Activated CD4-positive, alpha-beta T cell treated with anti-CD3 and anti-CD28 coated beads for 36 hours (primary cell): ENCODE measurements around the gene LZTS2. TPM values are rescaled to one million over a fixed set of nuclear protein-coding genes. Genes with fewer than 3 reads are reported as not detected.
"Not testable (repeated sequence)": the region's sequence is repeated elsewhere in the genome, so short reads cannot be mapped to it uniquely, and the experiment has no call there.

Source experiments
- ATAC-seq: fragments of 200-7000 bp; cut with Tn5 transposase; one replicate; pipeline ENCODE4 v1.10.0; 2021; ENCODE audit warnings: mild to moderate bottlenecking, moderate library complexity
- CTCF ChIA-PET: fragments of 350-600 bp; sonication (Branson Sonifier 250); formaldehyde crosslinking; loops from one replicate; lab custom pipeline; 2021; ENCODE audit warnings: antibody characterized with exemption; lab: Charles Lee
- POLR2A ChIA-PET: fragments of 350-600 bp; sonication (Branson Sonifier 250); formaldehyde crosslinking; loops from one replicate; lab custom pipeline; 2021; ENCODE audit warnings: antibody characterized with exemption, inconsistent platforms; lab: Charles Lee
- DNase-seq: peaks from one replicate; pipeline ENCODE4 v3.0.0-alpha.2; 2020
- H3K27ac Mint-ChIP-seq: one replicate; pipeline ENCODE4 v1.8.0; 2021; ENCODE audit warnings: mixed read lengths
- H3K27me3 Mint-ChIP-seq: one replicate; pipeline ENCODE4 v1.8.0; 2021; ENCODE audit warnings: mixed read lengths
- H3K36me3 Mint-ChIP-seq: one replicate; pipeline ENCODE4 v1.8.0; 2021; ENCODE audit warnings: low read depth, mixed read lengths
- H3K4me1 Mint-ChIP-seq: one replicate; pipeline ENCODE4 v1.8.0; 2021; ENCODE audit warnings: mixed read lengths
- H3K4me3 Mint-ChIP-seq: one replicate; pipeline ENCODE4 v1.8.0; 2021; ENCODE audit warnings: mild to moderate bottlenecking, moderate library complexity, mixed read lengths
- H3K9me3 Mint-ChIP-seq: one replicate; pipeline ENCODE4 v1.8.0; 2021; ENCODE audit warnings: low read depth, mixed read lengths
- intact Hi-C, 2 experiments: fragments of 100-400 bp; cut with DNase I in 1 of 2; cut with micrococcal nuclease in 1 of 2; formaldehyde crosslinking; loops; one replicate each; pipeline versions ENCODE4 v1.14.2 to v1.15.1; 2022 to 2024; cut with DNase I, micrococcal nuclease
- total RNA-seq, 2 experiments: library from RNA; stranded (reverse); gene quantifications; one replicate each; pipeline ENCODE4 v1.2.3, GENCODE V29; 2021

LZTS2 gene
- total RNA-seq, 2 experiments from 2014 or later, result 14.8 to 15.7 TPM

- ATAC-seq, result peak; percentile 81
- Mint-ChIP-seq H3K9me3 (no peaks in the 10 kb centered on the region), H3K27me3 (no peaks in the 10 kb centered on the region), H3K36me3 (peaks cover 7% of the 10 kb centered on the region), H3K4me1 (peaks cover 13% of the 10 kb centered on the region), H3K27ac (no peak within 1 kb of the TSS), H3K4me3 (peak within 1 kb of the TSS; percentile 41)
- POLR2A ChIA-PET, result interaction anchor here (0.7 kb wide), 1 partner anchor 433 kb away, joined by 4 read pairs; the partner anchor contains the start of gene HIF1AN
- intact Hi-C loops, result loop anchor here in 1 of 2 experiments (1.0 to 2.0 kb wide), 3 partner anchors 18 to 44 kb away; partner anchors contain the start of genes MRPL43 and TWNK
- peak; percentile 62 for DNase-seq
- CTCF ChIA-PET, result interaction anchor here (1.0 to 1.1 kb wide), 2 partner anchors 17 to 23 kb away, joined by 3 to 5 read pairs; no protein-coding TSS in a partner anchor
Observed at GRCh38 chr10:100969187-100970075, 30.2 kb upstream of the LZTS2 start, which contains the start of gene SEMA4G. Gene SEMA4G, plus strand, starts transcription at chr10:100969504. Its CDS starts 3,409 bp downstream, at chr10:100972913.

- DNase-seq, result peak; percentile 40
- Mint-ChIP-seq H3K36me3 (peaks cover 5% of the 10 kb centered on the region), H3K27ac (no peak overlapping the region), H3K27me3 (no peaks in the 10 kb centered on the region), H3K4me1 (peaks cover 13% of the 10 kb centered on the region), H3K4me3 (peak overlapping the region; percentile 25), H3K9me3 (no peaks in the 10 kb centered on the region)
- intact Hi-C loops, result no loop called here
- CTCF ChIA-PET, result no interaction called here
- no peak for ATAC-seq
- POLR2A ChIA-PET, result no interaction called here
Observed at GRCh38 chr10:100970076-100970913, 29.3 kb upstream of the LZTS2 start.

GRCh38 chr10:100970914-100971811, 28.4 kb upstream of the LZTS2 start:
- Mint-ChIP-seq H3K4me3 (no peak overlapping the region), H3K27me3 (no peaks in the 10 kb centered on the region), H3K9me3 (no peaks in the 10 kb centered on the region), H3K27ac (no peak overlapping the region), H3K4me1 (peaks cover 13% of the 10 kb centered on the region), H3K36me3 (peaks cover 3% of the 10 kb centered on the region)
- POLR2A ChIA-PET, result no interaction called here
- no peak for DNase-seq
- intact Hi-C loops, result no loop called here
- ATAC-seq, result no peak
- CTCF ChIA-PET, result no interaction called here

GRCh38 chr10:100972115-100972903, 27.3 kb upstream of the LZTS2 start:
- Mint-ChIP-seq H3K27ac (no peak overlapping the region), H3K4me3 (no peak overlapping the region), H3K4me1 (peaks cover 13% of the 10 kb centered on the region), H3K36me3 (no peaks in the 10 kb centered on the region), H3K27me3 (no peaks in the 10 kb centered on the region), H3K9me3 (no peaks in the 10 kb centered on the region)
- POLR2A ChIA-PET, result no interaction called here
- CTCF ChIA-PET, result interaction anchor here (0.9 to 1.1 kb wide), 2 partner anchors 14 to 26 kb away, joined by 3 to 4 read pairs; no protein-coding TSS in a partner anchor
- DNase-seq (no peak), ATAC-seq (no peak)
- intact Hi-C loops, result no loop called here

GRCh38 chr10:100972904-100973535, 26.6 kb upstream of the LZTS2 start:
- H3K36me3 Mint-ChIP-seq, result no peaks in the 10 kb centered on the region
- CTCF ChIA-PET, result interaction anchor here (1.1 to 1.6 kb wide), 2 partner anchors 15 to 87 kb away, joined by 4 read pairs; no protein-coding TSS in a partner anchor
- H3K4me1 Mint-ChIP-seq, result peaks cover 13% of the 10 kb centered on the region
- no peaks in the 10 kb centered on the region for H3K27me3 Mint-ChIP-seq
- H3K27ac Mint-ChIP-seq, result no peak overlapping the region
- intact Hi-C loops, result no loop called here
- H3K9me3 Mint-ChIP-seq, result no peaks in the 10 kb centered on the region
- no peak for ATAC-seq
- POLR2A ChIA-PET, result no interaction called here
- H3K4me3 Mint-ChIP-seq, result no peak overlapping the region
- DNase-seq, result no peak

GRCh38 chr10:100975397-100975796, 24.2 kb upstream of the LZTS2 start:
- H3K27me3 Mint-ChIP-seq, POLR2A ChIA-PET, ATAC-seq, intact Hi-C loops, H3K27ac Mint-ChIP-seq, H3K4me3 Mint-ChIP-seq, DNase-seq, H3K4me1 Mint-ChIP-seq, H3K36me3 Mint-ChIP-seq, H3K9me3 Mint-ChIP-seq: not testable (repeated sequence)
- CTCF ChIA-PET, result interaction anchor here (1.7 kb wide), 1 partner anchor 40 kb away, joined by 6 read pairs; no protein-coding TSS in a partner anchor

- H3K9me3 Mint-ChIP-seq, result no peaks in the 10 kb centered on the region
- peaks cover 4% of the 10 kb centered on the region for H3K36me3 Mint-ChIP-seq
- ChIA-PET POLR2A (no interaction called here), CTCF (interaction anchor here (1.0 to 1.4 kb wide), 2 partner anchors 23 to 42 kb away, joined by 3 to 4 read pairs; no protein-coding TSS in a partner anchor)
- no peaks in the 10 kb centered on the region for H3K4me1 Mint-ChIP-seq
- DNase-seq (no peak), ATAC-seq (no peak)
- intact Hi-C loops, result no loop called here
- no peak overlapping the region for H3K4me3 Mint-ChIP-seq
- H3K27me3 Mint-ChIP-seq, result no peaks in the 10 kb centered on the region
- H3K27ac Mint-ChIP-seq, result no peak overlapping the region
Observed at GRCh38 chr10:100976906-100977305, 22.7 kb upstream of the LZTS2 start.

- no peak for ATAC-seq
- intact Hi-C loops, result no loop called here
- peaks cover 7% of the 10 kb centered on the region for H3K36me3 Mint-ChIP-seq
- no peak for DNase-seq
- CTCF ChIA-PET, result interaction anchor here (0.6 to 1.4 kb wide), 2 partner anchors 30 to 41 kb away, joined by 3 to 4 read pairs; no protein-coding TSS in a partner anchor
- no peaks in the 10 kb centered on the region for H3K9me3 Mint-ChIP-seq
- no peaks in the 10 kb centered on the region for H3K4me1 Mint-ChIP-seq
- H3K27ac Mint-ChIP-seq, result no peak overlapping the region
- no peak overlapping the region for H3K4me3 Mint-ChIP-seq
- H3K27me3 Mint-ChIP-seq, result no peaks in the 10 kb centered on the region
- POLR2A ChIA-PET, result no interaction called here
Observed at GRCh38 chr10:100977436-100977835, 22.2 kb upstream of the LZTS2 start.

- ChIA-PET POLR2A (no interaction called here), CTCF (no interaction called here)
- intact Hi-C loops, result no loop called here
- Mint-ChIP-seq H3K27me3 (no peaks in the 10 kb centered on the region), H3K36me3 (peaks cover 10% of the 10 kb centered on the region), H3K27ac (no peak overlapping the region), H3K9me3 (no peaks in the 10 kb centered on the region), H3K4me3 (no peak overlapping the region), H3K4me1 (no peaks in the 10 kb centered on the region)
- DNase-seq (no peak), ATAC-seq (no peak)
Observed at GRCh38 chr10:100978121-100978900, 21.3 kb upstream of the LZTS2 start.
